Middle frontal gyrus (tissue), 1 donor: ENCODE results near the gene PAGE2.
"Not testable (repeated sequence)": the region's sequence is repeated elsewhere in the genome, so short reads cannot be mapped to it uniquely, and the experiment has no call there.

Experiments
- DNase-seq: peaks from one replicate; pipeline ENCODE4 v3.0.0-alpha.2; 2015; ENCODE audit warnings: low spot score; ENCODE audit errors: extremely low spot score

Gene PAGE2

DNA sequence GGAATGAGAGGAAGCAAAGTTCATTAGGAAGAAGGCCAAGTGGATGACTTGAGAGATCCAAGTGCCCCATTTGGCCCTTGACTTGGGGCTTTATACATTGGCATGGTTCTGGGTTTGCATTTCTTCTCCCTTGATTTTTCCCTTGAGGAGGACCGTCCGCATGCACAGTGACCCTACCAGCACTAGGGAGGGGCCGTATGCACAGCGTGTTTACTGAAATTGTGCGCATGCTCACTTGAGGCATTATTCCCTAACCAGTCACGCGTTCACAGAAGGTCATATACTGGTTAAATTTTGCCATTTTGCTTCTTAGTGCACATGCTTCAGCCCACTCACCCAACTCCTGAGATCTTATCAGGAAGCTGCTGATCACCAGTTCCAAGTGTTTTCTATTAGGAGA is 35.1 kb downstream of the PAGE2 start:
- DNase-seq, result no peak

DNA sequence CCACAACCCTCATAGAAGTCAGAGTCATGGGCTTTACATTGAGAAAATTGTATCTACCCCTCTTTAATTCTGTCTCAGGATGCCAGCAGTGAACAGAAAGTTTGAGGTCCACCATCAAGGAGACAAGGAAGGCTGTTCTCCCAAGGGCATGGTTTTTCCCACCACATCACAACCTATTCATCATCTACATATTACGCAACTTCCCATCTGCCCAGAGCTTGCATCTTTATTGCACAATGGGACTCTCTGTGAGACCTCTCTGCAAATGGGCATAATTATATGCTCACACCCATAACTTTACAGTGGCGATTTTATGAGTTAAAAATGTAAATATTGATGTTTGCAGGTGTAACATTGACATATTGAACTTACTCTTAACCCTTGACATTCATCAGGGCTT is 38.9 kb downstream of the PAGE2 start:
- DNase-seq, result no peak

DNA sequence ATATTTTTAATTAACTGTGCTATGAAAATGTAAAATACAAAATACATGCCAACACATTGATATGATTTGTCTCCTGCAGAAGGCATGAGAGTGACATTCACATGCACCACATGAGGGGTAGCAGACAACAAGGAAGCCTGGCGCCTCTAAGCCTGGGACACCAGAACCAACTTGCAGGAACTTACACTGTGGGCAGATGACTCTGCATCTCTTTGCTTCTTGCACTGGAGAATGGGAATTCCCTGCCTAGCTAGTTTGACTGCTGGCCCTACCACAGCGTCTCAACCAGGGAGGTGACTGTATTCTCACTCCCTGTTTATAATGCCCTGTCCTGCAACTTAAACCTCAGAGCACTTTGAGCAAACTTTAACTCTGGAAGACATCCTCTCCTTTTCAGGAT is 40.5 kb downstream of the PAGE2 start:
- no peak for DNase-seq

DNA sequence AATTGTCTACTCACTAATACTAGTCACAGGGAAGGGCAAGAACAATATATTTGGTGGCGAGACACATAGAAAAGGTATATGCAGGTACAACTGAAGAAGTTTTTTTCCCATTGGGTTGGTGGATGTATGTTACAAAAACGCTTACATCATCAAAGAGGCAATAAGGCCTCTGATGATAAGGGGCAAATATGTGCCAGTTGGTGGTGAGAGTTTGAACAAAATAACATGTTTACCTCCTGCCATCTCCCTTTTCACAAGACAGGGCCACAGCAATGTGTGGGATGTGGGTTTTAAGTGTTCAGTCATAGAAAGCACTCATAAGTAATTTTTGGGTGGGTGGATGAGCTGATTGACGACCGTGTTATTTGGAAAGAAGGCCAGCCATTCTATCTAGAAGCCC is 41.7 kb downstream of the PAGE2 start:
- DNase-seq, result no peak

DNA sequence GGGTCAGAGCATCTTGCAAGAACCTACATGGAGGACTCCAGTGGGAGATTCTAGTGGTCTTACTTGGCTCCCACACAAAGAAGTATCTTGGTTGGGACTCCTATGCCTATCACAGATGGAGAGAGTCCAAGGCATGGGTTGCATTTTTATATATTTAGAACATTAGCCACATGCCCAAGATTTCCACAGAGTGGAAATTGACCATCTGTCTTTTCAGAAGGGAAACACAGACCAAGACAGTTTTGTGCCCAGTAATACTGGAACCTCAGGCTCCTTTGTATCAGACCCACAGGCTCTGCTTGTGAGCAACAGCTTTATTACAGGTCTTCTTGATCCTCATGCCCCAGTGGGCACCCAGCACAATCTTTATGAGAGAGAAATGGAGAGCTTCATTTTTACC is 43.6 kb downstream of the PAGE2 start:
- DNase-seq, result no peak

DNA sequence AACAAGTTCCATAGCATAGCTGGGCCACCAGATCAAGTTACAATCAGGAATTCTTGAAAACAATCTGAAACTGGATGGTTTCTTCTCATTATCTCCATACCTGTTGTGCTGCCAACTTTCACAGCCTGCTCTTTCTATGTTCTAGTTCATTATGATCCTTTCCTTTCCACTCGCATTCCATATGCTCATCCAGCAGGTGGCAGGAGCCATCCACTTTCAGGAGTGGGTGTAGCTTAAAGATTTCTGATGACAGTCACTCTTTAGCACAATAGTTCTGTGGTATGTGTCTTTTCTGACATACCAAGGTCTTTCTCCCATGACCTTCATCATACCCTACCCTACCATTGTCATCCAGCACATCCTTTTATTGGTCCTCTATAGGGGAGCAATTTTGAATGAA is 46.4 kb downstream of the PAGE2 start:
- peak; percentile 9 for DNase-seq

DNA sequence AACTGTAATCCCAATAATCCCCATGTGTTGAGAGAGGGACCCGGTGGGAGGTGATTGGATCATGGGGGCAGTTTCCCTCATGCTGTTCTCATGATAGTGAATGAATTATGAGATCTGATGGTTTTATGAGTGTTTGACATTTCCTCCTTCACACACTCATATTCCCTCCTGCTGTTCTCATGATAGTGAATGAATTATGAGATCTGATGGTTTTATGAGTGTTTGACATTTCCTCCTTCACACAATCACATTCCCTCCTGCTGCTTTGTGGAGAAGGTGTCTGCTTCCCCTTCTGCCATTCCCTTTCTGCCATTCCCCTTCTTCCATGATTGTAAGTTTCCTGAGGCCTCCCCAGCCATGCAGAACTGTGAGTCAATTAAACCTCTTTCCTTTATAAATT is 52.0 kb downstream of the PAGE2 start:
- not testable (repeated sequence) for DNase-seq
